ENCODE data around the gene GABRR3. TPM values are rescaled to one million over a fixed set of nuclear protein-coding genes. Genes with fewer than 3 reads are reported as not detected.

GABRR3 gene
- polyA plus RNA-seq, 1 donor from 2014 or later = not detected

DNA sequence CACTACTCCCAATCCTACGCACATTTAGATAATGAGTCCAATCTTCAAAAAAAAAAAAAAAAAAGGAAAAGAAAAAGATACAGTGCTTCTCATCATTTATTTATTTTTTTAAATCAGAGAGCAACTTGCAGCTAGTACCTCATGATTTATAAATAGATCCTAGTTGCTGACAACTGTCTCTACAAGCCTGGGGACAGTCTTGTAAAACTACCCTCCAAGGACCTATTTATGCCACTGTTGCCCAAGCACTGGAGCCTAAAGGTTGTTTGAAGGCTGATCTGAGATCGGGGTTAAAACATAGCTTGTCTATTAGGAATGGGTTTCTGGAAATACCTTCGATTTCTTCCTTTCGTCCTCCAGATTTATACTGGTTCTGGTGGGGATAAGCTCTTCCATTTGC, 14.7 kb downstream of the GABRR3 start:
- H3K9ac ChIP-seq (ENCODE audit: low read length) = no peak overlapping the region
- H3F3A ChIP-seq (ENCODE audit: insufficient read depth, low read length, poor library complexity, severe bottlenecking) = no peaks in the 10 kb centered on the region
- no peak overlapping the region for H2AFZ ChIP-seq (ENCODE audit: low read depth, low read length)
- no peak overlapping the region for H3K4me2 ChIP-seq (ENCODE audit: low read length)
- no peak overlapping the region for H3K27ac ChIP-seq (ENCODE audit: low read length)
- H3K79me2 ChIP-seq (replicated peaks; ENCODE audit: insufficient read depth, low read length) = no peaks in the 10 kb centered on the region
- H3K9me3 ChIP-seq (ENCODE audit: low read length) = no peaks in the 10 kb centered on the region
- H3K4me3 ChIP-seq (ENCODE audit: low read length) = no peak overlapping the region
- no peaks in the 10 kb centered on the region for H3K36me3 ChIP-seq (ENCODE audit: insufficient read depth, low read length)
- H3K27me3 ChIP-seq (ENCODE audit: insufficient read depth, low read depth, low read length) = no peaks in the 10 kb centered on the region
- H3K9me2 ChIP-seq (ENCODE audit: insufficient read depth, low read length) = no peaks in the 10 kb centered on the region
- no peaks in the 10 kb centered on the region for H4K20me1 ChIP-seq (ENCODE audit: insufficient read depth)
- no peak for TF ChIP-seq TAF1 (IDR thresholded peaks at IDR 0.05; ENCODE audit: low read depth)
- TF ChIP-seq, protein P1, sequence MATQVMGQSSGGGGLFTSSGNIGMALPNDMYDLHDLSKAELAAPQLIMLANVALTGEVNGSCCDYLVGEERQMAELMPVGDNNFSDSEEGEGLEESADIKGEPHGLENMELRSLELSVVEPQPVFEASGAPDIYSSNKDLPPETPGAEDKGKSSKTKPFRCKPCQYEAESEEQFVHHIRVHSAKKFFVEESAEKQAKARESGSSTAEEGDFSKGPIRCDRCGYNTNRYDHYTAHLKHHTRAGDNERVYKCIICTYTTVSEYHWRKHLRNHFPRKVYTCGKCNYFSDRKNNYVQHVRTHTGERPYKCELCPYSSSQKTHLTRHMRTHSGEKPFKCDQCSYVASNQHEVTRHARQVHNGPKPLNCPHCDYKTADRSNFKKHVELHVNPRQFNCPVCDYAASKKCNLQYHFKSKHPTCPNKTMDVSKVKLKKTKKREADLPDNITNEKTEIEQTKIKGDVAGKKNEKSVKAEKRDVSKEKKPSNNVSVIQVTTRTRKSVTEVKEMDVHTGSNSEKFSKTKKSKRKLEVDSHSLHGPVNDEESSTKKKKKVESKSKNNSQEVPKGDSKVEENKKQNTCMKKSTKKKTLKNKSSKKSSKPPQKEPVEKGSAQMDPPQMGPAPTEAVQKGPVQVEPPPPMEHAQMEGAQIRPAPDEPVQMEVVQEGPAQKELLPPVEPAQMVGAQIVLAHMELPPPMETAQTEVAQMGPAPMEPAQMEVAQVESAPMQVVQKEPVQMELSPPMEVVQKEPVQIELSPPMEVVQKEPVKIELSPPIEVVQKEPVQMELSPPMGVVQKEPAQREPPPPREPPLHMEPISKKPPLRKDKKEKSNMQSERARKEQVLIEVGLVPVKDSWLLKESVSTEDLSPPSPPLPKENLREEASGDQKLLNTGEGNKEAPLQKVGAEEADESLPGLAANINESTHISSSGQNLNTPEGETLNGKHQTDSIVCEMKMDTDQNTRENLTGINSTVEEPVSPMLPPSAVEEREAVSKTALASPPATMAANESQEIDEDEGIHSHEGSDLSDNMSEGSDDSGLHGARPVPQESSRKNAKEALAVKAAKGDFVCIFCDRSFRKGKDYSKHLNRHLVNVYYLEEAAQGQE (IDR thresholded peaks at IDR 0.05; ENCODE audit: borderline replicate concordance) = no peak

DNA sequence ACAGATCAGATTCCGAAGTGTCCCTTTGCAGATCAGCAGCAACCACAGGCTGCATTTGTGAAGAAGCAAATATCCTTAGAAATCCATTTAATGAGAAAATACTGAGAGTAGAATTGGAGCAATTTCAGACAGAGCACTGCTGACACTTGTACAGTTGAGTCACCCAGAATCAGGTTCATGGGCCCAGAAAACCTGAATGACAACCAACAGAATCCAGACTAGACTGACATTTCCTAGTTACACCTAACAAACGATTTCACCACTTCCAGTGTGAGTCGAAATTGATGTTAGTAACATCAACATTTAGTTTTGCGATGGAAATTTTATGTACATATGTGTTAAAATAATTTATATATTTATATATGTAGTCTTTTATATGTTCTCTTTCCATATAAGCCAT, 16.8 kb downstream of the GABRR3 start:
- no peaks in the 10 kb centered on the region for H3K36me3 ChIP-seq (ENCODE audit: insufficient read depth, low read length)
- H3K9me2 ChIP-seq (ENCODE audit: insufficient read depth, low read length) = no peaks in the 10 kb centered on the region
- no peaks in the 10 kb centered on the region for H3F3A ChIP-seq (ENCODE audit: insufficient read depth, low read length, poor library complexity, severe bottlenecking)
- H3K9me3 ChIP-seq (ENCODE audit: low read length) = no peaks in the 10 kb centered on the region
- no peak overlapping the region for H3K4me2 ChIP-seq (ENCODE audit: low read length)
- H3K9ac ChIP-seq (ENCODE audit: low read length) = no peak overlapping the region
- TF ChIP-seq EZH2 (IDR thresholded peaks at IDR 0.05; ENCODE audit: borderline replicate concordance, insufficient read depth, low read length, poor library complexity, severe bottlenecking) = no peak
- no peak for TF ChIP-seq TAF1 (IDR thresholded peaks at IDR 0.05; ENCODE audit: low read depth)
- no peak for TF ChIP-seq SMC3 (conservative IDR thresholded peaks at IDR 0.05; ENCODE audit: poor library complexity)
- TF ChIP-seq EP300 (conservative IDR thresholded peaks at IDR 0.05; ENCODE audit: poor library complexity, severe bottlenecking) = no peak
- TF ChIP-seq, protein P2, sequence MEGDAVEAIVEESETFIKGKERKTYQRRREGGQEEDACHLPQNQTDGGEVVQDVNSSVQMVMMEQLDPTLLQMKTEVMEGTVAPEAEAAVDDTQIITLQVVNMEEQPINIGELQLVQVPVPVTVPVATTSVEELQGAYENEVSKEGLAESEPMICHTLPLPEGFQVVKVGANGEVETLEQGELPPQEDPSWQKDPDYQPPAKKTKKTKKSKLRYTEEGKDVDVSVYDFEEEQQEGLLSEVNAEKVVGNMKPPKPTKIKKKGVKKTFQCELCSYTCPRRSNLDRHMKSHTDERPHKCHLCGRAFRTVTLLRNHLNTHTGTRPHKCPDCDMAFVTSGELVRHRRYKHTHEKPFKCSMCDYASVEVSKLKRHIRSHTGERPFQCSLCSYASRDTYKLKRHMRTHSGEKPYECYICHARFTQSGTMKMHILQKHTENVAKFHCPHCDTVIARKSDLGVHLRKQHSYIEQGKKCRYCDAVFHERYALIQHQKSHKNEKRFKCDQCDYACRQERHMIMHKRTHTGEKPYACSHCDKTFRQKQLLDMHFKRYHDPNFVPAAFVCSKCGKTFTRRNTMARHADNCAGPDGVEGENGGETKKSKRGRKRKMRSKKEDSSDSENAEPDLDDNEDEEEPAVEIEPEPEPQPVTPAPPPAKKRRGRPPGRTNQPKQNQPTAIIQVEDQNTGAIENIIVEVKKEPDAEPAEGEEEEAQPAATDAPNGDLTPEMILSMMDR (IDR thresholded peaks at IDR 0.05; ENCODE audit: poor library complexity, severe bottlenecking) = no peak
- TF ChIP-seq POLR2AphosphoS5 (IDR thresholded peaks at IDR 0.05) = no peak
- TF ChIP-seq RAD21 (conservative IDR thresholded peaks at IDR 0.05) = no peak
- no peak for TF ChIP-seq MXI1 (conservative IDR thresholded peaks at IDR 0.05; ENCODE audit: poor library complexity, severe bottlenecking)
- TF ChIP-seq, protein P1 (IDR thresholded peaks at IDR 0.05; ENCODE audit: borderline replicate concordance) = no peak
- no peaks in the 10 kb centered on the region for H3K79me2 ChIP-seq (replicated peaks; ENCODE audit: insufficient read depth, low read length)
- no peak overlapping the region for H3K4me3 ChIP-seq (ENCODE audit: low read length)
- H3K27ac ChIP-seq (ENCODE audit: low read length) = no peak overlapping the region
- no peaks in the 10 kb centered on the region for H3K27me3 ChIP-seq (ENCODE audit: insufficient read depth, low read depth, low read length)
- no peaks in the 10 kb centered on the region for H4K20me1 ChIP-seq (ENCODE audit: insufficient read depth)
- H2AFZ ChIP-seq (ENCODE audit: low read depth, low read length) = no peak overlapping the region

All from neural cell (in vitro differentiated cells).